Spinal cord (tissue), 10 donors: ENCODE measurements around the gene DOCK1. TPM values are rescaled to one million over a fixed set of nuclear protein-coding genes. Genes with fewer than 3 reads are reported as not detected.
A peak's percentile ranks its signal among the peaks of the same experiment; 100 is the strongest.

Experiments used
- DNase-seq, 6 donors: peaks; one replicate each; pipeline versions ENCODE4 v3.0.0 to v3.0.0-alpha.2; 2013 to 2015; ENCODE audit warnings: low spot score in 6 of 6, low read depth in 4 of 6
- H3K27ac ChIP-seq: one replicate; pipeline ENCODE4 v1.5.1; 2013; ENCODE audit warnings: low read depth, low read length, control low read depth
- H3K27me3 ChIP-seq: one replicate; pipeline ENCODE4 v1.6.1; 2013; ENCODE audit warnings: low read length; ENCODE audit not compliant: control insufficient read depth, insufficient read depth
- H3K36me3 ChIP-seq: one replicate; pipeline ENCODE4 v1.6.1; 2013; ENCODE audit warnings: low read length; ENCODE audit not compliant: control insufficient read depth, insufficient read depth
- H3K4me1 ChIP-seq: one replicate; pipeline ENCODE4 v1.6.1; 2013; ENCODE audit warnings: low read length; ENCODE audit not compliant: control insufficient read depth, insufficient read depth
- H3K4me3 ChIP-seq: one replicate; pipeline ENCODE4 v1.5.1; 2013; ENCODE audit warnings: low read depth, low read length, control low read depth
- H3K9me3 ChIP-seq: one replicate; pipeline ENCODE4 v1.6.1; 2013; ENCODE audit warnings: low read length; ENCODE audit not compliant: control insufficient read depth, insufficient read depth
- WGBS: methylation state at CpG from one replicate; pipeline ENCODE4 v1.1.5; 2013; ENCODE audit warnings: missing lambda C conversion rate; ENCODE audit not compliant: insufficient coverage; 5-methylcytosine and 5-hydroxymethylcytosine counted together
- polyA plus RNA-seq, 2 donors: library from polyadenylated mRNA; unstranded; fragments of 120-200 nt; gene quantifications; one replicate each; pipeline ENCODE4 v1.2.1, GENCODE V29; 2013; ENCODE audit not compliant: insufficient read length in 2 of 2
- total RNA-seq, 2 donors: library from RNA; depleted of rRNA in 1 of 2; stranded (reverse); fragments of 120-200 nt in 1 of 2; fragments of >200 nt in 1 of 2; gene quantifications; one replicate each; pipeline versions ENCODE4 v1.2.3 to v1.2.4, GENCODE V29; 2013 to 2014
- donor health status: healthy.

The DOCK1 gene
- total and polyA plus RNA-seq, 4 donors = 31.3 to 74.1 (median 50.3) TPM

GRCh38 chr10:127073666-127074065, 168.4 kb downstream of the DOCK1 start:
- peaks cover 14% of the 10 kb centered on the region for H3K36me3 ChIP-seq
- peak in 4 of 6 donors; percentile 12 to 86 (median 38) for DNase-seq
- 23% methylated on average over 1 of the region's 3 CpGs for WGBS

GRCh38 chr10:127079392-127079791, 174.2 kb downstream of the DOCK1 start:
- Histone ChIP-seq H3K27me3 (no peaks in the 10 kb centered on the region), H3K4me1 (no peaks in the 10 kb centered on the region), H3K36me3 (peaks cover 12% of the 10 kb centered on the region), H3K9me3 (no peaks in the 10 kb centered on the region), H3K27ac (no peak overlapping the region), H3K4me3 (no peak overlapping the region)
- WGBS = no CpG with 5 or more reads among the region's 3 CpGs
- no peak for DNase-seq

More at GRCh38 chr10:127073666-127074065, 168.4 kb downstream of the DOCK1 start:
- no peak overlapping the region for H3K4me3 ChIP-seq
- H3K9me3 ChIP-seq = no peaks in the 10 kb centered on the region
- no peaks in the 10 kb centered on the region for H3K4me1 ChIP-seq
- H3K27ac ChIP-seq = no peak overlapping the region
- H3K27me3 ChIP-seq = no peaks in the 10 kb centered on the region

- H3K4me3 ChIP-seq = no peak overlapping the region
- H3K27me3 ChIP-seq = no peaks in the 10 kb centered on the region
- no peaks in the 10 kb centered on the region for H3K4me1 ChIP-seq
- DNase-seq = no peak
- H3K36me3 ChIP-seq = peaks cover 12% of the 10 kb centered on the region
- no peaks in the 10 kb centered on the region for H3K9me3 ChIP-seq
- H3K27ac ChIP-seq = no peak overlapping the region
- 40% methylated on average over 2 of the region's 4 CpGs for WGBS
Observed at GRCh38 chr10:127080317-127080716, 175.1 kb downstream of the DOCK1 start.

DNA sequence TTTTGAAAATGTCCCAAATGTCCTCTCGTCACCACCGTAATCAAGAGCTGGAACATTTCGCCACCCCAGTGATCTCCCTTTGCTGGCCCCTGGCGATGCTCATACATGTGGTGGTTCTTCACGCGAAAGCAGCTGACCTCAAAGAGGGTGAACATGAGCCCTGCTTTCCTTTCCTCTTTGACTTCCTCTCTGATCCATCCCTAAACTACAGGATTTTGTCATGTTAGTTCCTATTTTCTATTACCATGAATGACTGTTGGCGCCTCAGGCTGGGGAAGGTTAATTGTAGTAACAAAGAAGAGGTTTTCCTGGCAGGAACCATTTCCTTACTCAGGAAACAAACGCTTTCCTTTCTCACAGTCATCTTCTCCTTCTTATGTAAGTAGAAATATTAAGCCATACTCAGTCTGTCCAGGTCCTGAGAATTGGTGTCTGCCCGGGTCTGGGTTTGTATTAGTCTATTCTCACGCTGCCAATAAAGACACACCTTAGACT, 176.7 kb downstream of the DOCK1 start:
- DNase-seq = no peak
- Histone ChIP-seq H3K9me3 (no peaks in the 10 kb centered on the region), H3K4me1 (no peaks in the 10 kb centered on the region), H3K4me3 (no peak overlapping the region), H3K27me3 (no peaks in the 10 kb centered on the region), H3K27ac (no peak overlapping the region), H3K36me3 (peaks cover 3% of the 10 kb centered on the region)
- 84% methylated on average over 6 of the region's 10 CpGs for WGBS

GRCh38 chr10:127082651-127083050, 177.4 kb downstream of the DOCK1 start:
- H3K27ac ChIP-seq = no peak overlapping the region
- no peaks in the 10 kb centered on the region for H3K27me3 ChIP-seq
- 85% methylated on average over 2 of the region's 4 CpGs for WGBS
- H3K4me3 ChIP-seq = no peak overlapping the region
- no peaks in the 10 kb centered on the region for H3K9me3 ChIP-seq
- no peaks in the 10 kb centered on the region for H3K4me1 ChIP-seq
- no peak for DNase-seq
- peaks cover 2% of the 10 kb centered on the region for H3K36me3 ChIP-seq

DNA sequence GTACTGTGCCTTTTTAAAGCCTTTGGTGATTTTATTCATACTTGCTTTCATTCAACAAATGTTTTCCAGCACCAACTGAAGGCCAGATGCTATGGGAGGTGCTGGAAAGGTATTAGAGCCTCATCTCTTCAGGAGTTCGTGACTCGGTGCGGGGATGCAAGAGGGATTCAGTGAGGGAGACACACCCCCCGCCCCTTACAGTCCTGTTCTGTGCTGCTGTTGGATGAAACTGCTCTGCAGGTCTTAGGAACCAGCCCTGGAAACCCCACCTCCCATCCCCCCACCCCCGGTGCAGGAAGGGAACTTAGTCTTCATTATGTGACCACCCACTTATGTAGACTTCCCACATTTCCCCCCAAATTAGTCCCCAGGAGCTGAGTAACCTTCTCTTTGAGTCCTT, 180.7 kb downstream of the DOCK1 start:
- DNase-seq = no peak
- H3K4me1 ChIP-seq = no peaks in the 10 kb centered on the region
- no peak overlapping the region for H3K4me3 ChIP-seq
- H3K36me3 ChIP-seq = peaks cover 9% of the 10 kb centered on the region
- H3K9me3 ChIP-seq = no peaks in the 10 kb centered on the region
- H3K27ac ChIP-seq = no peak overlapping the region
- no peaks in the 10 kb centered on the region for H3K27me3 ChIP-seq
- WGBS = no CpG with 5 or more reads among the region's 5 CpGs

- Histone ChIP-seq H3K27ac (no peak overlapping the region), H3K27me3 (no peaks in the 10 kb centered on the region), H3K4me1 (no peaks in the 10 kb centered on the region), H3K9me3 (no peaks in the 10 kb centered on the region), H3K36me3 (peaks cover 14% of the 10 kb centered on the region), H3K4me3 (no peak overlapping the region)
- no peak for DNase-seq
- 96% methylated on average over 10 of the region's 10 CpGs for WGBS
Observed at GRCh38 chr10:127088908-127089307, 183.7 kb downstream of the DOCK1 start.

DNA sequence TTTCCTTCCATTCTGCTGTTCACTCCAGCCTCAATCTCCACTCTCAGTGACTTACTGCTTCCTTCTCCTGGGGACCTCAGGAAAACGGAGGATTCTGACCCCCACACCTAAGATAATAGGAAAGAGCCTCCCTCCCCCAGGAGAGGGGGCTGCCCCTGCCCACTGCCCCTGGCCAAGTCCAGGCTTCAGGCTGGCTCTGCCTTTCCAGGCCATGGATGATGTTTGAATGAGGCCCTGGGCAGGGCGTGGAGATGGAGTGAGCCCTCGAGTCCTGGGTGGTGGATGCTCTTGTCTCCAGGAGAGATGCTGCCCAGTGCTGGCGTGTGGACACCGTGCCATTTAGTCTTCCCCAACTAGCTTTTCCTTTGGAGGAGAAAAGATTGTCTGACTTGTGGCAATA, 184.2 kb downstream of the DOCK1 start:
- no peaks in the 10 kb centered on the region for H3K4me1 ChIP-seq
- no peak overlapping the region for H3K27ac ChIP-seq
- no peak overlapping the region for H3K4me3 ChIP-seq
- no peak for DNase-seq
- peaks cover 16% of the 10 kb centered on the region for H3K36me3 ChIP-seq
- 100% methylated on average over 1 of the region's 5 CpGs for WGBS
- H3K27me3 ChIP-seq = no peaks in the 10 kb centered on the region
- no peaks in the 10 kb centered on the region for H3K9me3 ChIP-seq

DNA sequence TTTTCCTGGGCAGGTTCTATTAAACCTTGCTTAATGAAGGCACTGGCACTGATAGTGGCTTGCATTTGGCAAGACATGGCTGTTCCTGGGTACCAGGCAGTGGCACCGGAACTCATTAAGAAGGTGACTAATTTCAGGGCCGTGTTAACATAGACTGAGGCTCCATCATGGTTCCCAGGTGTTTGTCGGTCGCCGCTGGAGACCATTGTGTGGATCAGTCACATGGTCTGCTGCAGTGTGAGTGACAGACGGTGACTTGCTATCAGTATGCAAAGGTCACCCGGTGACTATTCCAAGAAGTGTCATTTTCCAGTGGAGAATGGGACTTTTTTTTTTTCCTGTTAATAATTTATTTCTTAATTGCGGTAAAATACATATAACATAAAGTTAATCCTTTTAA, 184.9 kb downstream of the DOCK1 start:
- WGBS = 91% methylated on average over 5 of the region's 8 CpGs
- H3K27ac ChIP-seq = no peak overlapping the region
- H3K4me1 ChIP-seq = no peaks in the 10 kb centered on the region
- H3K27me3 ChIP-seq = no peaks in the 10 kb centered on the region
- DNase-seq = no peak
- H3K4me3 ChIP-seq = no peak overlapping the region
- peaks cover 16% of the 10 kb centered on the region for H3K36me3 ChIP-seq
- no peaks in the 10 kb centered on the region for H3K9me3 ChIP-seq

DNA sequence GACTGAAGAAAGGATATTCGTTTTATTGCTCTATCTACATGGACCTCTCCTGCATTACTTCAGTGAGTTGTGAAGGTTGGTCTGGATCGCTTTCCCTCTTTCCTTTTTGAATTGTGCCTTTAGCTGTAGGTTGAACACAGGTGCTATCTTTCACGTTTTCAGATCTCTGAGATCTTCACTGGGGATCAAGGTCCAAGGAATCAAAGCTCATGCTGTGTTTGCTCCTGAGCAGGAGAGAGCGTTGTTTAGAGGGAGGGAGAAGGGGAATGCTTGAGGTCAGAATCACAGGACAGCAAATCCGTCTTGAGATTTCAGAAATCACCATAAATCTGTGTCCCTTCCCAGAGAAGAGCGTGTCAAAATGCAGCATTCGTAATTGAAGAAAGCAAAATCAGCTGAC, 186.1 kb downstream of the DOCK1 start:
- no peak for DNase-seq
- Histone ChIP-seq H3K9me3 (no peaks in the 10 kb centered on the region), H3K27ac (no peak overlapping the region), H3K27me3 (no peaks in the 10 kb centered on the region), H3K4me3 (no peak overlapping the region), H3K4me1 (no peaks in the 10 kb centered on the region), H3K36me3 (peaks cover 16% of the 10 kb centered on the region)
- WGBS = 95% methylated on average over 3 of the region's 7 CpGs
